PFSK-1 (cell line): ENCODE results near the gene SORBS2.

ENCODE experiments used
- POLR2AphosphoS5 ChIP-seq: IDR thresholded peaks from 2 replicates; pipeline ENCODE4 v1.6.1; 2012; ENCODE audit warnings: low read depth, mild to moderate bottlenecking, control low read depth, low read length, moderate library complexity
- REST ChIP-seq, 2 experiments: IDR thresholded peaks; 2 replicates each; pipeline versions ENCODE4 v1.6.1 to v1.8.0; 2011 to 2012; ENCODE audit warnings: low read depth in 2 of 2, low read length in 2 of 2, control low read depth in 1 of 2, inconsistent platforms in 1 of 2, mild to moderate bottlenecking in 1 of 2, moderate library complexity in 1 of 2; ENCODE audit not compliant: insufficient read depth in 1 of 2
- SIN3A ChIP-seq: IDR thresholded peaks from 2 replicates; pipeline ENCODE4 v1.6.1; 2012; ENCODE audit warnings: mild to moderate bottlenecking, low read length, moderate library complexity, borderline replicate concordance; ENCODE audit not compliant: insufficient read depth
- TAF1 ChIP-seq: IDR thresholded peaks from 2 replicates; pipeline ENCODE4 v1.6.1; 2012; ENCODE audit warnings: low read length, control low read depth, borderline replicate concordance; ENCODE audit not compliant: insufficient read depth

GRCh38 chr4:185719500-185719858 lies 92.5 kb downstream of the SORBS2 start:
- TF ChIP-seq TAF1 (no peak), REST (IDR thresholded peaks at IDR 0.05; ENCODE audit: insufficient read depth in 1 of 2, low read depth in 2 of 2, low read length in 2 of 2) (no peak), POLR2AphosphoS5 (no peak), SIN3A (no peak)
